HepG2 (cell line): ENCODE results near the gene UBC. TPM values are rescaled to one million over a fixed set of nuclear protein-coding genes. Genes with fewer than 3 reads are reported as not detected.
A peak's percentile ranks its signal among the peaks of the same experiment; 100 is the strongest.

Source experiments
- ATAC-seq: fragments of 200-7000 bp; cut with Tn5 transposase; 3 replicates; pipeline ENCODE4 v1.9.1; 2020; ENCODE audit warnings: mild to moderate bottlenecking, moderate library complexity
- BruUV-seq: library from RNA; stranded (reverse); fragments of 400-500 nt; replicated peaks from 2 replicates; lab custom pipeline; 2021; lab: Mats Ljungman, UMichigan
- CTCF ChIA-PET: fragments of 300-600 bp; formaldehyde crosslinking; extraction: SDS; loops from one replicate; lab custom pipeline; 2021; ENCODE audit warnings: low total read pairs, inconsistent platforms, low intra/inter-chr PET ratio; lab: Yijun Ruan, JAX
- POLR2A ChIA-PET: fragments of 350-600 bp; sonication (Branson Sonifier 250); formaldehyde crosslinking; loops from one replicate; lab custom pipeline; 2020; ENCODE audit warnings: antibody characterized with exemption, inconsistent platforms; lab: Yijun Ruan, JAX
- DNase-seq: peaks from one replicate; pipeline ENCODE4 v3.0.0-alpha.2; 2015; ENCODE audit warnings: low spot score
- FAIRE-seq: peaks from 3 replicates; lab custom pipeline; 2011; peaks lifted over from hg19 to GRCh38; lab: Jason Lieb, UNC
- H2AFZ ChIP-seq: one replicate; pipeline ENCODE4 v1.6.1; 2011; ENCODE audit warnings: low read length, inconsistent platforms
- H3K27ac ChIP-seq: fragments of 300-600 bp; 3 replicates; pipeline ENCODE4 v1.8.0; 2011; ENCODE audit warnings: mixed run types, mild to moderate bottlenecking, mixed read lengths, low read length, inconsistent platforms; ENCODE audit not compliant: insufficient read depth; ENCODE audit errors: extremely low read length
- H3K27me3 ChIP-seq, 2 experiments: fragments of 200-600 bp in 1 of 2; 2 replicates in 1 of 2; 3 replicates in 1 of 2; pipeline versions ENCODE4 v1.6.0 to v1.8.0; 2011; ENCODE audit warnings: low read length in 2 of 2, mild to moderate bottlenecking in 2 of 2, moderate library complexity in 2 of 2, inconsistent platforms in 1 of 2; ENCODE audit not compliant: insufficient read depth in 2 of 2, control insufficient read depth in 1 of 2
- H3K36me3 ChIP-seq, 2 experiments: fragments of 200-600 bp in 1 of 2; replicated peaks in 1 of 2; 2 replicates in 1 of 2; 3 replicates in 1 of 2; pipeline versions ENCODE4 v1.5.1 to v1.8.0; 2011; ENCODE audit warnings: low read length in 2 of 2, inconsistent platforms in 1 of 2; ENCODE audit not compliant: insufficient read depth in 2 of 2, control insufficient read depth in 1 of 2
- H3K4me1 ChIP-seq: 2 replicates; pipeline ENCODE4 v1.5.1; 2012; ENCODE audit warnings: low read length, inconsistent platforms; ENCODE audit not compliant: insufficient read depth
- H3K4me2 ChIP-seq: 2 replicates; pipeline ENCODE4 v1.6.0; 2011; ENCODE audit warnings: low read depth, low read length, inconsistent platforms
- H3K4me3 ChIP-seq, 3 experiments: fragments of 200-600 bp in 1 of 3; sonication (generic), shearing (Covaris generic) in 1 of 3; replicated peaks in 1 of 3; 2 replicates each; pipeline ENCODE4 v1.5.1; 2011 to 2016; ENCODE audit warnings: low read length in 3 of 3, inconsistent platforms in 2 of 3, low read depth in 2 of 3, mild to moderate bottlenecking in 2 of 3, control low read depth in 1 of 3, mixed read lengths in 1 of 3; ENCODE audit not compliant: insufficient read depth in 1 of 3
- H3K79me2 ChIP-seq: one replicate; pipeline ENCODE4 v1.6.1; 2011; ENCODE audit warnings: low read length, inconsistent platforms; ENCODE audit not compliant: insufficient read depth
- H3K9ac ChIP-seq: 2 replicates; pipeline ENCODE4 v1.6.0; 2011; ENCODE audit warnings: mild to moderate bottlenecking, low read depth, low read length, inconsistent platforms; ENCODE audit not compliant: insufficient read depth
- H3K9me3 ChIP-seq: 2 replicates; pipeline ENCODE4 v1.5.1; 2012; ENCODE audit warnings: mild to moderate bottlenecking, low read length
- H4K20me1 ChIP-seq: 2 replicates; pipeline ENCODE4 v1.6.0; 2011; ENCODE audit warnings: inconsistent platforms, mild to moderate bottlenecking, low read length, moderate library complexity; ENCODE audit not compliant: insufficient read depth
- ADNP ChIP-seq: sonication (generic); formaldehyde crosslinking; IDR thresholded peaks from 2 replicates; pipeline ENCODE4 v1.4.0; 2020; ENCODE audit warnings: missing genetic modification reagents
- CHCHD3 ChIP-seq: sonication (generic); formaldehyde crosslinking; IDR thresholded peaks from 2 replicates; pipeline ENCODE4 v1.8.0; 2022; ENCODE audit warnings: mild to moderate bottlenecking, missing genetic modification reagents, moderate library complexity
- EZH2 ChIP-seq: conservative IDR thresholded peaks from 2 replicates; pipeline ENCODE4 v1.6.1; 2012; ENCODE audit warnings: mild to moderate bottlenecking, low read depth, low read length, moderate library complexity
- FOXC1 ChIP-seq: sonication (generic); formaldehyde crosslinking; IDR thresholded peaks from 2 replicates; pipeline ENCODE4 v1.8.0; 2022; ENCODE audit warnings: mild to moderate bottlenecking, missing genetic modification reagents, borderline replicate concordance
- JUN ChIP-seq: sonication (generic); formaldehyde crosslinking; IDR thresholded peaks from 2 replicates; pipeline ENCODE4 v1.4.0; 2020; ENCODE audit warnings: mild to moderate bottlenecking, missing genetic modification reagents
- KDM5B ChIP-seq: sonication (generic); formaldehyde crosslinking; IDR thresholded peaks from 2 replicates; pipeline ENCODE4 v1.4.0; 2020; ENCODE audit warnings: missing genetic modification reagents, mild to moderate bottlenecking, borderline replicate concordance
- MEIS2 ChIP-seq: sonication (generic); formaldehyde crosslinking; IDR thresholded peaks from 2 replicates; pipeline ENCODE4 v1.9.0; 2021; ENCODE audit warnings: mild to moderate bottlenecking, missing genetic modification reagents
- RAD51 ChIP-seq: fragments of 450-650 bp; IDR thresholded peaks from 2 replicates; pipeline ENCODE4 v1.6.1; 2016; ENCODE audit warnings: borderline replicate concordance
- SAP130 ChIP-seq: IDR thresholded peaks from 2 replicates; pipeline ENCODE4 v1.6.1; 2016; ENCODE audit warnings: low read depth
- ZNF121 ChIP-seq: sonication (generic); formaldehyde crosslinking; IDR thresholded peaks from 2 replicates; pipeline ENCODE4 v1.5.0; 2020; ENCODE audit warnings: mild to moderate bottlenecking, missing genetic modification reagents
- ZNF3 ChIP-seq: IDR thresholded peaks from 2 replicates; pipeline ENCODE4 v1.7.0; 2017; ENCODE audit warnings: inconsistent platforms
- ZNF329 ChIP-seq: sonication (generic); formaldehyde crosslinking; IDR thresholded peaks from 2 replicates; pipeline ENCODE4 v1.9.0; 2021; ENCODE audit warnings: low read depth, mild to moderate bottlenecking, missing genetic modification reagents
- ZNF644 ChIP-seq: IDR thresholded peaks from 2 replicates; pipeline ENCODE4 v1.6.1; 2016; ENCODE audit warnings: low read depth
- ZSCAN22 ChIP-seq: sonication (generic); formaldehyde crosslinking; IDR thresholded peaks from 2 replicates; pipeline ENCODE4 v1.4.0; 2020; ENCODE audit warnings: mild to moderate bottlenecking, missing genetic modification reagents
- ZSCAN25 ChIP-seq: sonication (generic); formaldehyde crosslinking; IDR thresholded peaks from 2 replicates; pipeline ENCODE4 v1.8.0; 2022; ENCODE audit warnings: mild to moderate bottlenecking, missing genetic modification reagents
- WGBS: methylation state at CpG from one replicate; pipeline ENCODE4 v1.1.6; 2017; ENCODE audit warnings: low lambda C conversion rate; 5-methylcytosine and 5-hydroxymethylcytosine counted together
- in situ Hi-C: cut with HindIII; loops from 2 replicates; pipeline ENCODE4 v1.10.0; 2017; ENCODE audit warnings: low pct_unique_long_range_greater_than_20kb; ENCODE audit not compliant: extremely low pct_ligation_motif_present
- intact Hi-C: fragments of 100-400 bp; cut with micrococcal nuclease; formaldehyde crosslinking; loops from one replicate; pipeline ENCODE4 v1.10.0; 2022; ENCODE audit not compliant: unreplicated experiment
- polyA plus RNA-seq, 8 experiments: library from polyadenylated mRNA; depleted of rRNA in 3 of 8; stranded (reverse) in 7 of 8; unstranded in 1 of 8; fragments of >200 nt; fragmentation: Illumina TruSeq in 4 of 8; extraction: Trizol in 4 of 8; gene quantifications; 2 replicates each; pipeline versions ENCODE4 v1.2.1 to v1.2.3, GENCODE V29; 2011 to 2016; ENCODE audit warnings: low read depth in 4 of 8, missing spikeins in 1 of 8, mixed read lengths in 1 of 8; ENCODE audit not compliant: insufficient read depth in 1 of 8
- total RNA-seq, 5 experiments: library from RNA; depleted of rRNA; stranded (reverse); fragments of >200 nt; fragmentation: Illumina TruSeq; extraction: Trizol; gene quantifications; 2 replicates each; pipeline ENCODE4 v1.2.3, GENCODE V29; 2016; ENCODE audit warnings: low read depth in 1 of 5
- TF ChIP-seq, protein P1 (sequence below): sonication (generic); formaldehyde crosslinking; IDR thresholded peaks from 2 replicates; pipeline ENCODE4 v1.5.0; 2020; ENCODE audit warnings: mild to moderate bottlenecking, missing genetic modification reagents
- TF ChIP-seq, protein P2 (sequence below): sonication (generic); formaldehyde crosslinking; IDR thresholded peaks from 2 replicates; pipeline ENCODE4 v1.5.0; 2020; ENCODE audit warnings: mild to moderate bottlenecking, missing genetic modification reagents, borderline replicate concordance
- TF ChIP-seq, protein P3 (sequence below): sonication (generic); formaldehyde crosslinking; conservative IDR thresholded peaks from 2 replicates; pipeline ENCODE4 v1.4.0; 2020; ENCODE audit warnings: missing genetic modification reagents

UBC gene
- total and polyA plus RNA-seq, 2 of the 13 experiments (the other 11 are each of a cell fraction or from before 2014, with no cell fraction given), result 805 to 1,432 TPM

DNA sequence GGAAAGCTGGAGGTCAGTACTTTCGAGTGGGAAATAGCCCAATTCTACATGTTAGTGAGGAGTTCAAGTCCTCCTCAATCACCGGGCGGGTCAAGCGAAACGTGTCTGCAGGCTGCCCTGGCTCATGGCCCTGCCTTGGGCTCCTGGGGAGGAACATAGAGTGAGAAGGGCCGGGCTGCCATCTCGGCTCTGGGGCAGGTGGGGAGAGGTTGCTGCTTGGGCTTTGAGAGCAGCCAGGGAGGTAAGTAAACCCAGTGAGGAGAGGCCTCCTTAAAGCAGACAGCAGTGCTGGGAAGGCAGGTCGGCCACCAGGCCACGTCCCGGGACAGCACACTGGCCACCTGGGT, 32.0 kb upstream of the UBC start (continued):
- TF ChIP-seq ZSCAN25, result no peak
- TF ChIP-seq JUN (CRISPR knock-in tag), result no peak
- no peak for TF ChIP-seq ZNF3
- TF ChIP-seq ZNF329 (CRISPR knock-in tag), result no peak
- TF ChIP-seq, all 625 proteins: peak for 0

DNA sequence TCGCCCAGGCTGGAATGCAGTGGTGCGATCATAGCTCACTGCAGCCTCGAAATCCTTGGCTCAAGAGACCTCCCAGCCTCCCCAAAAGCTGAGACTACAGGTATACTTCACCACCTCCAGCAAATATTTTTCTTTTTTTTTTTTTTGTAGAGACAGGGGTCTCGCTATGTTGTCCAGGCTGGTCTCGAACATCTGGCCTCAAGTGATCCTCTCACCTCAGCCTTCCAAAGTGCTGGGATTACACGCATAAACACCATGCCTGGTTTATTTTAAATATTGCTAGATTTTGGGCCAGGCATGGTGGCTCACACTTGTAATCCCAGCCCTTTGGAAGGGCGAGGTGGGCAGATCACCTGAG, 26.7 kb upstream of the UBC start:
- Histone ChIP-seq H3K36me3 (peaks cover 0 to 3% of the 10 kb centered on the region in 2 experiments; a peak in 1 of 5 replicates), H3K79me2 (no peaks in the 10 kb centered on the region), H3K4me2 (peak overlapping the region; percentile 79), H3K27ac (peak overlapping the region; percentile 95), H3K9ac (peak overlapping the region; percentile 46), H3K4me3 (peak overlapping the region; percentile 42 to 81 (median 59)), H3K27me3 (no peaks in the 10 kb centered on the region), H3K9me3 (no peaks in the 10 kb centered on the region), H3K4me1 (peaks cover 47% of the 10 kb centered on the region), H2AFZ (no peak overlapping the region), H4K20me1 (no peaks in the 10 kb centered on the region)
- ChIA-PET CTCF (interaction anchor here (2.2 kb wide), 1 partner anchor 35 kb away, joined by 21 read pairs; no protein-coding TSS in a partner anchor), POLR2A (interaction anchor here (0.6 to 6.6 kb wide), 7 partner anchors 15 to 41 kb away, joined by 3 to 199 read pairs (median 6); partner anchors contain the start of gene UBC)
- no TSS peak for BruUV-seq
- DNase-seq (no peak), ATAC-seq (no peak), FAIRE-seq (no peak)
- 46% methylated on average over 7 of the region's 7 CpGs for WGBS
- intact Hi-C loops (no loop called here), in situ Hi-C loops (no loop called here)
- no peak for TF ChIP-seq ADNP (CRISPR knock-in tag)
- TF ChIP-seq CHCHD3, result no peak
- no peak for TF ChIP-seq RAD51
- TF ChIP-seq, protein P1, sequence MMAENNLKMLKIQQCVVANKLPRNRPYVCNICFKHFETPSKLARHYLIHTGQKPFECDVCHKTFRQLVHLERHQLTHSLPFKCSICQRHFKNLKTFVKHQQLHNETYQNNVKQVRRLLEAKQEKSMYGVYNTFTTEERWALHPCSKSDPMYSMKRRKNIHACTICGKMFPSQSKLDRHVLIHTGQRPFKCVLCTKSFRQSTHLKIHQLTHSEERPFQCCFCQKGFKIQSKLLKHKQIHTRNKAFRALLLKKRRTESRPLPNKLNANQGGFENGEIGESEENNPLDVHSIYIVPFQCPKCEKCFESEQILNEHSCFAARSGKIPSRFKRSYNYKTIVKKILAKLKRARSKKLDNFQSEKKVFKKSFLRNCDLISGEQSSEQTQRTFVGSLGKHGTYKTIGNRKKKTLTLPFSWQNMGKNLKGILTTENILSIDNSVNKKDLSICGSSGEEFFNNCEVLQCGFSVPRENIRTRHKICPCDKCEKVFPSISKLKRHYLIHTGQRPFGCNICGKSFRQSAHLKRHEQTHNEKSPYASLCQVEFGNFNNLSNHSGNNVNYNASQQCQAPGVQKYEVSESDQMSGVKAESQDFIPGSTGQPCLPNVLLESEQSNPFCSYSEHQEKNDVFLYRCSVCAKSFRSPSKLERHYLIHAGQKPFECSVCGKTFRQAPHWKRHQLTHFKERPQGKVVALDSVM, result 0 out of 2 replicates have a peak, but pooled peaks have one; percentile 85
- no peak for TF ChIP-seq ZSCAN22
- TF ChIP-seq, protein P2, sequence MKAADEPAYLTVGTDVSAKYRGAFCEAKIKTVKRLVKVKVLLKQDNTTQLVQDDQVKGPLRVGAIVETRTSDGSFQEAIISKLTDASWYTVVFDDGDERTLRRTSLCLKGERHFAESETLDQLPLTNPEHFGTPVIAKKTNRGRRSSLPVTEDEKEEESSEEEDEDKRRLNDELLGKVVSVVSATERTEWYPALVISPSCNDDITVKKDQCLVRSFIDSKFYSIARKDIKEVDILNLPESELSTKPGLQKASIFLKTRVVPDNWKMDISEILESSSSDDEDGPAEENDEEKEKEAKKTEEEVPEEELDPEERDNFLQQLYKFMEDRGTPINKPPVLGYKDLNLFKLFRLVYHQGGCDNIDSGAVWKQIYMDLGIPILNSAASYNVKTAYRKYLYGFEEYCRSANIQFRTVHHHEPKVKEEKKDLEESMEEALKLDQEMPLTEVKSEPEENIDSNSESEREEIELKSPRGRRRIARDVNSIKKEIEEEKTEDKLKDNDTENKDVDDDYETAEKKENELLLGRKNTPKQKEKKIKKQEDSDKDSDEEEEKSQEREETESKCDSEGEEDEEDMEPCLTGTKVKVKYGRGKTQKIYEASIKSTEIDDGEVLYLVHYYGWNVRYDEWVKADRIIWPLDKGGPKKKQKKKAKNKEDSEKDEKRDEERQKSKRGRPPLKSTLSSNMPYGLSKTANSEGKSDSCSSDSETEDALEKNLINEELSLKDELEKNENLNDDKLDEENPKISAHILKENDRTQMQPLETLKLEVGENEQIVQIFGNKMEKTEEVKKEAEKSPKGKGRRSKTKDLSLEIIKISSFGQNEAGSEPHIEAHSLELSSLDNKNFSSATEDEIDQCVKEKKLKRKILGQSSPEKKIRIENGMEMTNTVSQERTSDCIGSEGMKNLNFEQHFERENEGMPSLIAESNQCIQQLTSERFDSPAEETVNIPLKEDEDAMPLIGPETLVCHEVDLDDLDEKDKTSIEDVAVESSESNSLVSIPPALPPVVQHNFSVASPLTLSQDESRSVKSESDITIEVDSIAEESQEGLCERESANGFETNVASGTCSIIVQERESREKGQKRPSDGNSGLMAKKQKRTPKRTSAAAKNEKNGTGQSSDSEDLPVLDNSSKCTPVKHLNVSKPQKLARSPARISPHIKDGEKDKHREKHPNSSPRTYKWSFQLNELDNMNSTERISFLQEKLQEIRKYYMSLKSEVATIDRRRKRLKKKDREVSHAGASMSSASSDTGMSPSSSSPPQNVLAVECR (CRISPR knock-in tag), result 0 out of 2 replicates have a peak, but pooled peaks have one; percentile 3
- TF ChIP-seq ZNF121 (CRISPR knock-in tag), result peak; percentile 81
- TF ChIP-seq, protein P3, sequence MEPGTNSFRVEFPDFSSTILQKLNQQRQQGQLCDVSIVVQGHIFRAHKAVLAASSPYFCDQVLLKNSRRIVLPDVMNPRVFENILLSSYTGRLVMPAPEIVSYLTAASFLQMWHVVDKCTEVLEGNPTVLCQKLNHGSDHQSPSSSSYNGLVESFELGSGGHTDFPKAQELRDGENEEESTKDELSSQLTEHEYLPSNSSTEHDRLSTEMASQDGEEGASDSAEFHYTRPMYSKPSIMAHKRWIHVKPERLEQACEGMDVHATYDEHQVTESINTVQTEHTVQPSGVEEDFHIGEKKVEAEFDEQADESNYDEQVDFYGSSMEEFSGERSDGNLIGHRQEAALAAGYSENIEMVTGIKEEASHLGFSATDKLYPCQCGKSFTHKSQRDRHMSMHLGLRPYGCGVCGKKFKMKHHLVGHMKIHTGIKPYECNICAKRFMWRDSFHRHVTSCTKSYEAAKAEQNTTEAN, result no peak
- no peak for TF ChIP-seq KDM5B
- no peak for TF ChIP-seq FOXC1 (CRISPR knock-in tag)
- TF ChIP-seq MEIS2 (CRISPR knock-in tag), result no peak
- no peak for TF ChIP-seq ZNF644 (CRISPR knock-in tag)
- TF ChIP-seq ZSCAN25, result no peak
- no peak for TF ChIP-seq EZH2
- no peak for TF ChIP-seq SAP130 (CRISPR knock-in tag)
